GM19438 (cell line): Measurements from ENCODE around the gene LONRF2.

ENCODE experiments used
- ATAC-seq: cut with Tn5 transposase; IDR thresholded peaks from one replicate; pipeline ENCODE4 v1.9.1; 2021; ENCODE audit warnings: low read depth; ENCODE audit not compliant: unreplicated experiment

LONRF2 gene

DNA sequence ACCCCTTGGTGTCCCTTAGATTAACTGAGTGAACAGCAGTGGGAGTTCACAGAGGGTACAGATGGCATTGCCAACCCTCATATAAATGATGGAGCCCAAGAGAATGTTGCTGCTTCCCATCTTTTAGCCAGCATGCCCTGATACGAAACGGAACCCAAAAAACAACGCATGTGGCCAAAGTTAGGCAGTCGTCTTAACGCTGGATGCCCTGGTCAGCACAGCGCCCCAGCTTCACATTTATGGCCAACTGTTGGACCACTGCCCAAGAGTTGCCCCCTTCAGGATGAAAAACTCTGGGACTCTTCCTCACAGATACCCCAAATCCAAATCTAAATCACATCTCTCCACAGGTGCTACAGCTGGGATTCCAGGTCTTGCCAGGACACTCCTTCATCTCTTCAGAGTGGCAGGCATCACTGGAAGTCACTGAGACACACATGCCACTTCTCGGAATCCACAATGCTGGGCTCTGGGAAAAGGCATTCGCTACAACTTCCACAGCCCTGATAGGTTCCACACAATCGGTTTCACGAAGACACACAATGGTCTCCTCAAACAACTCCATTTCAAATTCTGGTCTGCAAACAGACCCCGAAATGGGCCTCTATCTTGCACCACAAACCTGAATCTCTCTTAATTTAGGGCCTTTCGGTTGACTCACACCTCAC, 44.6 kb downstream of the LONRF2 start:
- no peak for ATAC-seq

- ATAC-seq, result no peak
Measured at GRCh38 chr2:100276716-100277115, 45.6 kb downstream of the LONRF2 start.

- no peak for ATAC-seq
Measured at GRCh38 chr2:100275200-100275589, 47.1 kb downstream of the LONRF2 start.

DNA sequence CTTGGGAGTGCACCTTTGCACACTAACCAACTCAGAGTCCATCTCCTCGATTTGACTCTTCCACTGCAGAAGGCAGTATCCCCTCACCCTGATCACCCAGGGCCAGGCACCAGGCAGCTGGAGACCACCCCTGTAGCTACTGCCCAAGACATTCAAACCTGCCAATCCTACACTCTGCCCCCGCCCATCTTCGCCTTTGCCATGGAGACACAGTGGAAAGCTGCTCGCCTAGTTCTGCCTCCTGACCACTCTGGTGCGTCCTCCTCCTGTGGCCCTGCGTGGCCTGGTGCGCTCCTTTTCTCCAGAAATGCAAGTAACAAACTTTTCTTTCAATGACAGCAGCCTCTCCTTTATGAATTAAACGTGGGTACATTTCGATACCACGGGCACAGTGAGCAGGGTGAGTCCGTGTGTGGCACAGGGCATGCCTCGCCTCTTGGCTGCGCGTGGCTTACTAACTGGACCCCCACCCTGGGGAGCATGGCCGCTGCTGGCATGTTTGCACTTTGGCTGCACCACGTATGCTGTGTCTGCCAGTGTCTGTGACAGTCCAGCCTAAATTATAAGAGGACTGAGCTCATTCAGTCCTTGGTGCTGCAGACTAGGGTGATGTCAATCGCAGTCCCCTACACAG, 47.6 kb downstream of the LONRF2 start:
- ATAC-seq, result no peak

DNA sequence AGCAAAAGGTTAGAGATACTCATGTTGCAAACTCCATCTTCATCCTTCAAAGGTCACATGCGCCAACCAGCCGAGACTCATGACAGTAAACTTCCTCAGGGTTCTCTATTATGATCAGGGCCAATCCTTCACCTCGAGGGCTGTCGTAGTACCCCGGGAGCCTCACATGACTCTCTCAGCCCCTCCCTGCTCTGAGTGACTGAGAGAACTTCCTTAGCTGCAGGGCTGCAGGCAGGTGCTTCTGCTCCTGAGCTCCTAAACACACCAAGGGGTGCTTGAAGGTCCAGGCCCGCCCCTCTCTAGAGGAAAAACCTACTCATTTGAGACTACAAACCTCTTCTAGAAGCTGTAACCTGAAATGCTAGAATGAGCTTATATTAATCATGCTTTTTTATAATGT, 48.2 kb downstream of the LONRF2 start:
- no peak for ATAC-seq

DNA sequence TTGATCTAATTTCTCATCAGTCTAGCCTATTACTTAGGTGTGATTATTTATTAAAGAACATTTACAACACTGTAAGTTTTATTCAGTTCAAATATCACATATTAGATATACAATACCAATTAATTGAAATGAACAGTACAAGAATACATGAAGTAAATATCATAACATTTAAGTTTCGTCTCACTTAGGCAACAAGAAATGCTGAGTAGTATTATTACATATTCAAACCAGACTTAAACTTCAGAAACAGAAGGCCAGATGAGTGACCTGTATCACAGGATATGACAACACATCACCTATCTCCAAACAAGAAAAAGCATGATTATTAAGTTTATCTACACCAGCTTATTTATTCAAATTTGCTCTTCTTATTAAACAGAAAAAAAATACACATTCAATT, 48.9 kb downstream of the LONRF2 start:
- ATAC-seq, result no peak

- no peak for ATAC-seq
Measured at GRCh38 chr2:100272841-100273329, 49.4 kb downstream of the LONRF2 start.

DNA sequence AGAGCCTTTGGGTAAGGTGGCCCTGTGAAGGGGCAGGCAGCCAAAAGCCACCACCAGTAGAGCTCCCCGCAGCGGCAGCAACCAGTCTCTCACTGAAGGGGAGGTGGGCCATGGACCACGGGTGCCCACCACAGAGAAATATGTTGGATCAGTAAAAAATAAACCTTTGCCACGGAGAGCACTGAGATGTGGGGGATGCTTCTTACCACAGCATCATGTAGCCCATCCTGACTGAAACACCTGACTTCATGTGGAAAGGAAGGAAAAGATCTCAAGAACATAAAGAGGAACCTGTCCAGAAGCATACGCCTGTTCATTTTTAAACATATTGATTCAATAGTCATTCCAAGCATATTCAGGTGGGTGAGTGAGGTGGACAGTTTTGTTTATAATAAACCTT, 51.1 kb downstream of the LONRF2 start:
- ATAC-seq, result no peak

GRCh38 chr2:100270381-100271146, 51.7 kb downstream of the LONRF2 start:
- no peak for ATAC-seq

DNA sequence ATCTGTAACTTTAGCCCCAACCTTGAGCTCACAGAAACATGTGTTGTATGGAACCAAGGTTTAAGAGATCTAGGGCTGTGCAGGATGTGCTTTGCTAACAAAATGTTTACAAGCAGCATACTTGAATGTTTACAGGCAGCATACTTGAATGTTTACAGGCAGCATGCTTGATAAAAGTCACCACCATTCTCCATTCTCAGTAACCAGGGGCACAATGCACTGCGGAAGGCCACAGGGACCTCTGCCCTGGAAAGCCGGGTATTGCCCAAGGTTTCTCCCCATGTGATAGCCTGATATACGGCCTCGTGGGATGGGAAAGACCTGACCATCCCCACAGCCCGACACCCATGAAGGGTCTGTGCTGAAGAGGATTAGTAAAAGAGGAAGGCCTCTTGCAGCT, 52.4 kb downstream of the LONRF2 start:
- ATAC-seq, result no peak

- no peak for ATAC-seq
Measured at GRCh38 chr2:100268986-100269385, 53.3 kb downstream of the LONRF2 start.

GRCh38 chr2:100267751-100268150, 54.5 kb downstream of the LONRF2 start:
- no peak for ATAC-seq

DNA sequence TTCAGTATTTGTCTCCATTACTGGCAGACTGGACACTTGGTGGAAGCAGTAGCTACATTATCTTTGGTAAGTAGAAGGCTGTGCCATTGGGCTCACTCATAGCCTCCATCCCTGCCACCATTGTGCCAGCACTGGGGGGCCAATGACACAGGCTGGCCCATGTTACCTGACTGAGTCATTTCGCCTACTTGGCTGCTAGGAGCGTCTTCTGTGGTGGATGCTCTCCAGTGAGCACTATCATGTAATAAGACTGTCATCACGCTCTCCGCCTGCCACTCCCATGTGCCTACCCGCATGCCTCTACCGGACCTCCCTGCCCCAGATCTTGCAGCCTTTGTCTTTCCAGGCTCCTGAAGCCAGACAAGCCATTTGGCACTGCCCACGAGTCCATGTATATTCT, 56.2 kb downstream of the LONRF2 start:
- ATAC-seq, result no peak

- ATAC-seq, result no peak
Measured at GRCh38 chr2:100265226-100265625, 57.1 kb downstream of the LONRF2 start.

DNA sequence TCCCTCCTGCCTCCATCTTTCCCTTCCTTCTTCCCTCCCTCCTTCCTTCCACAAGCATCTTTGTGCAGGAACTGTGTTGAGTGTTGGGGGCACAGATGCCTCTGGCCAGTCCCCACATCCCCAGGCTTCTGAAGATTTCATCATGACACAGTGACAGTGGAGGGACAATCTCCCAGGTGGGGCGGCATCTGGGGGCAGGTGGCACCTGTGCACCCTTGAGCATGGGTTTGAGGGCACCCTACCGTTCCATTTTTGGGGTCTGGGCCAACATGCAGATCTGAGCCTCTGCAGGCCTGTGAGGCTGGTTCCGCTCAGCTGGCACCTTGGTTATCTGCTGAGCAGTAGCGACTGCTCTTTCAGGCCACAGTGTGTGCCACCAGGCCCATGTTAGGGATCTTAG, 57.6 kb downstream of the LONRF2 start:
- ATAC-seq, result no peak

- ATAC-seq, result no peak
Measured at GRCh38 chr2:100264121-100264520, 58.2 kb downstream of the LONRF2 start.

- no peak for ATAC-seq
Measured at GRCh38 chr2:100262555-100263320, 59.6 kb downstream of the LONRF2 start.

DNA sequence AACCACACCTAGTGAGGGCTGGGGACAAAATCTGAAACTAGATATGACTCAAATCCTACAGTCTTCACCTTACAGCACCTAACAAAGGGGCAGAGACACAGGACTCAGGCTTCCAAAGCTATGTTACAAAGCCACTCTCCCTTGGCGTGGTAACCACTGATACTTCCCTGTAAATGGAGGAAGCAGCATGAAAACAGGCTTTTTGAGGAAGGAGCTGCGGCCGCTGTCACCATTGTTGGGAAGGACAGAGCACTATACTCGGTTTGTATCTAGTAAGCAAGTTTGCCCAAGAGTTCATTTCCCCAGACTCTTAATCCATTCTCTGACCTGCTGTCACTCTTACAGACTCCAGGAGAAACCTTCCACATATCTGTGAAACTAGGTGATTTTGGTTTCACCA, 60.3 kb downstream of the LONRF2 start:
- ATAC-seq, result no peak

DNA sequence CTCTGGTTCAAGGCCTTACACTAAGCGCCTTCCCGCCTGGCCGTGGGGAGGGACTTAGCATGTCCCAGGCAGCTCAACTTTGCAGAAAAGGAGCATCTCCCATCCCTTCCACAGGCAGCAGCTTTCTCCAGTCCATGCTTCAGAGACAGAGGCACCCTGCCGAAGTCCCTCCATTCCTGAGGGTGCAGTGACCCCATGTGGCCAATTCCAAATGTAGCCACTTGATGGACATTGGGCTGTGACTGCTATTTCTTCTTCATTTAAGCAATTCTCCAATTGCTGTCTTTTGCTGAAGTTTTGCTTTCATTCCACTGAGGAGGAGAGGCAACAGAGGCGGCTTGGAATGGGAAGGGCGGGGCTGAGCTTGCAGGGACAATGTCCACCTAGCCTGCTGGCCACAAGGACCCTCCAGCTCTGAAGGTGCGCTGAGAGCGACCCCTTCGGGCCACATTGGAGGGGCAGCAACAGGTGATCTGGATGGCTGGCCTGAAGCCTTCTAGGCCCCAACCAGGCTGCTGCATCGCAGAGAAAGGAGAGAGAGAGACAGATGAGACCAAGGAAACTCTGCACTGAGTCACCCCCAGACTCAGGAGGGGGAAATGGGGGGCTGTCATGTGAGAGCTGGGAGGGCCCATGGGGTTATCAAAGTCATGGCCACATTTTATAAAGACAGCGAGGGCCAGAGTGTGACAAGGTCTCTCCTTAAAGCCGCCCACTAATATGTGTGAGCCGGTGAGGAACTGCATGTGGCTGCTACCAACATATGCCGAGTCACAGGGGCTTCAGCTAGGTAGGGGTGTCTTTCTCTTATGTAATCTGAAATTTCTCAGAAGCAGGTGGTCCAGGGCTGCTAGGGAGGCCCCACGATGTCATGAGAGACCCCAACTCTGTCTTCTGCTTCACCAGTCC, 61.3 kb downstream of the LONRF2 start:
- no peak for ATAC-seq

GRCh38 chr2:100259106-100259505, 63.2 kb downstream of the LONRF2 start:
- no peak for ATAC-seq
